OCI-LY7 (cell line): ENCODE measurements around the gene SDK2. TPM values are rescaled to one million over a fixed set of nuclear protein-coding genes. Genes with fewer than 3 reads are reported as not detected.

Experiments used
- BruUV-seq: library from RNA; stranded (reverse); fragments of 400-500 nt; replicated peaks from 2 replicates; lab custom pipeline; 2021; lab: Mats Ljungman, UMichigan
- CTCF ChIA-PET: fragments of 300-600 bp; sonication (Branson Sonifier 250); formaldehyde crosslinking; loops from one replicate; lab custom pipeline; 2022; ENCODE audit warnings: antibody characterized with exemption; ENCODE audit not compliant: unreplicated experiment; lab: Charles Lee
- POLR2A ChIA-PET: fragments of 300-600 bp; sonication (Branson Sonifier 250); formaldehyde crosslinking; loops from one replicate; lab custom pipeline; 2022; ENCODE audit warnings: antibody characterized with exemption; lab: Charles Lee
- DNase-seq: peaks from one replicate; pipeline ENCODE4 v3.0.0-alpha.2; 2015; ENCODE audit warnings: low spot score
- H2AFZ ChIP-seq: fragments of 200-600 bp; sonication (generic), shearing (Covaris generic); 2 replicates; pipeline ENCODE4 v1.6.1; 2014; ENCODE audit warnings: mild to moderate bottlenecking, antibody characterized with exemption, low read length, moderate library complexity
- H3K27ac ChIP-seq: fragments of 200-600 bp; sonication (generic); 2 replicates; pipeline ENCODE4 v1.5.1; 2014; ENCODE audit warnings: mixed run types, low read depth, mild to moderate bottlenecking, moderate library complexity, low read length, inconsistent platforms; ENCODE audit not compliant: poor library complexity, severe bottlenecking
- H3K36me3 ChIP-seq: fragments of 200-600 bp; sonication (generic); 2 replicates; pipeline ENCODE4 v1.6.1; 2014; ENCODE audit warnings: mild to moderate bottlenecking, antibody characterized with exemption, low read length, moderate library complexity, mixed read lengths; ENCODE audit not compliant: insufficient read depth
- H3K4me1 ChIP-seq: fragments of 200-600 bp; sonication (generic); 2 replicates; pipeline ENCODE4 v1.5.1; 2014; ENCODE audit warnings: mild to moderate bottlenecking, low read length; ENCODE audit not compliant: insufficient read depth, poor library complexity, severe bottlenecking
- H3K4me2 ChIP-seq: fragments of 200-600 bp; sonication (generic); 2 replicates; pipeline ENCODE4 v1.6.1; 2014; ENCODE audit warnings: mild to moderate bottlenecking, low read length
- H3K4me3 ChIP-seq: fragments of 200-600 bp; sonication (generic); 2 replicates; pipeline ENCODE4 v1.5.1; 2014; ENCODE audit warnings: mild to moderate bottlenecking, low read depth, low read length; ENCODE audit not compliant: poor library complexity, severe bottlenecking
- H3K79me2 ChIP-seq: fragments of 200-600 bp; sonication (generic); 2 replicates; pipeline ENCODE4 v1.6.1; 2016; ENCODE audit warnings: low read depth, mild to moderate bottlenecking, low read length, moderate library complexity, mixed read lengths; ENCODE audit not compliant: insufficient read depth
- H3K9me2 ChIP-seq: fragments of 200-600 bp; sonication (generic); 2 replicates; pipeline ENCODE4 v1.6.1; 2016; ENCODE audit warnings: mild to moderate bottlenecking, low read length, mixed read lengths; ENCODE audit not compliant: insufficient read depth
- H3K9me3 ChIP-seq: fragments of 200-600 bp; sonication (generic); 2 replicates; pipeline ENCODE4 v1.6.1; 2014; ENCODE audit warnings: mild to moderate bottlenecking, mixed run types, low read length, mixed read lengths
- H4K20me1 ChIP-seq: fragments of 200-600 bp; sonication (generic); 2 replicates; pipeline ENCODE4 v1.6.1; 2014; ENCODE audit warnings: mild to moderate bottlenecking, antibody characterized with exemption, low read length, moderate library complexity, mixed read lengths; ENCODE audit not compliant: insufficient read depth
- EZH2phosphoT487 ChIP-seq: fragments of 200-600 bp; sonication (generic); IDR thresholded peaks from 2 replicates; pipeline ENCODE4 v1.6.1; 2018; ENCODE audit warnings: low read depth, borderline replicate concordance, mild to moderate bottlenecking, mixed run types, antibody characterized with exemption, low read length, moderate library complexity, mixed read lengths
- intact Hi-C: fragments of 100-400 bp; cut with micrococcal nuclease; formaldehyde crosslinking; loops from one replicate; pipeline ENCODE4 v1.10.0; 2022; ENCODE audit not compliant: unreplicated experiment
- total RNA-seq, 2 experiments: library from RNA; depleted of rRNA in 1 of 2; stranded (reverse); fragments of >200 nt in 1 of 2; shearing (Covaris generic) in 1 of 2; gene quantifications; 2 replicates each; pipeline ENCODE4 v1.2.3, GENCODE V29; 2014 to 2022
- TF ChIP-seq, protein P1 (sequence below): fragments of 200-600 bp; sonication (generic); conservative IDR thresholded peaks from 2 replicates; pipeline ENCODE4 v1.5.1; 2014; ENCODE audit warnings: mild to moderate bottlenecking, antibody characterized with exemption, low read length, moderate library complexity, mixed read lengths

SDK2 gene
- total RNA-seq, 2 experiments from 2014 or later: 0.32 to 1.8 TPM

DNA sequence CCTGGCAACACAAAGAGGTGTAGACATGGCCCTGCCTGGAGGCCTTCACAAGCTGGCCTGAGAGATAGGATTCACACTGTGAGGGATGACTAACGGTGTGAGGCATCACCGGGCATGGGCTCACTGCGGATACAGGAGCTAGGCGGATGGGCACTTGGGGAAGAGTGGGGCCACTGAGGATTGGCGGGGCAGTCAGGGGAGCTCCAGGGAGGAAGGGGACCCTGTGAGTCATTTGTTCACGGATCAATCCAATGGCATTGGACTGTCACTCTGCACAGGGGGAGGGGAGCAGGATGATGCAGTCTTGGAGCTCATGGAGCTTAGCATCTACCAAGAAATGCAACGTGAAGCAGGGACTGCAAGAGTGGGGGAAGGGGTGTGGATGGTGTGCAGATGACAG lies 117.3 kb downstream of the SDK2 start:
- CTCF ChIA-PET: no interaction called here
- no TSS peak for BruUV-seq
- TF ChIP-seq, protein P1, sequence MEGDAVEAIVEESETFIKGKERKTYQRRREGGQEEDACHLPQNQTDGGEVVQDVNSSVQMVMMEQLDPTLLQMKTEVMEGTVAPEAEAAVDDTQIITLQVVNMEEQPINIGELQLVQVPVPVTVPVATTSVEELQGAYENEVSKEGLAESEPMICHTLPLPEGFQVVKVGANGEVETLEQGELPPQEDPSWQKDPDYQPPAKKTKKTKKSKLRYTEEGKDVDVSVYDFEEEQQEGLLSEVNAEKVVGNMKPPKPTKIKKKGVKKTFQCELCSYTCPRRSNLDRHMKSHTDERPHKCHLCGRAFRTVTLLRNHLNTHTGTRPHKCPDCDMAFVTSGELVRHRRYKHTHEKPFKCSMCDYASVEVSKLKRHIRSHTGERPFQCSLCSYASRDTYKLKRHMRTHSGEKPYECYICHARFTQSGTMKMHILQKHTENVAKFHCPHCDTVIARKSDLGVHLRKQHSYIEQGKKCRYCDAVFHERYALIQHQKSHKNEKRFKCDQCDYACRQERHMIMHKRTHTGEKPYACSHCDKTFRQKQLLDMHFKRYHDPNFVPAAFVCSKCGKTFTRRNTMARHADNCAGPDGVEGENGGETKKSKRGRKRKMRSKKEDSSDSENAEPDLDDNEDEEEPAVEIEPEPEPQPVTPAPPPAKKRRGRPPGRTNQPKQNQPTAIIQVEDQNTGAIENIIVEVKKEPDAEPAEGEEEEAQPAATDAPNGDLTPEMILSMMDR: no peak
- TF ChIP-seq EZH2phosphoT487: no peak
- H2AFZ ChIP-seq: no peak overlapping the region
- H3K9me2 ChIP-seq: no peaks in the 10 kb centered on the region
- no peak overlapping the region for H3K27ac ChIP-seq
- POLR2A ChIA-PET: no interaction called here
- no peak overlapping the region for H3K4me2 ChIP-seq
- no peaks in the 10 kb centered on the region for H3K9me3 ChIP-seq
- no peaks in the 10 kb centered on the region for H3K4me1 ChIP-seq
- no peak for DNase-seq
- no peak overlapping the region for H3K4me3 ChIP-seq
- no peaks in the 10 kb centered on the region for H4K20me1 ChIP-seq
- H3K79me2 ChIP-seq: no peaks in the 10 kb centered on the region
- intact Hi-C loops: no loop called here
- no peaks in the 10 kb centered on the region for H3K36me3 ChIP-seq

DNA sequence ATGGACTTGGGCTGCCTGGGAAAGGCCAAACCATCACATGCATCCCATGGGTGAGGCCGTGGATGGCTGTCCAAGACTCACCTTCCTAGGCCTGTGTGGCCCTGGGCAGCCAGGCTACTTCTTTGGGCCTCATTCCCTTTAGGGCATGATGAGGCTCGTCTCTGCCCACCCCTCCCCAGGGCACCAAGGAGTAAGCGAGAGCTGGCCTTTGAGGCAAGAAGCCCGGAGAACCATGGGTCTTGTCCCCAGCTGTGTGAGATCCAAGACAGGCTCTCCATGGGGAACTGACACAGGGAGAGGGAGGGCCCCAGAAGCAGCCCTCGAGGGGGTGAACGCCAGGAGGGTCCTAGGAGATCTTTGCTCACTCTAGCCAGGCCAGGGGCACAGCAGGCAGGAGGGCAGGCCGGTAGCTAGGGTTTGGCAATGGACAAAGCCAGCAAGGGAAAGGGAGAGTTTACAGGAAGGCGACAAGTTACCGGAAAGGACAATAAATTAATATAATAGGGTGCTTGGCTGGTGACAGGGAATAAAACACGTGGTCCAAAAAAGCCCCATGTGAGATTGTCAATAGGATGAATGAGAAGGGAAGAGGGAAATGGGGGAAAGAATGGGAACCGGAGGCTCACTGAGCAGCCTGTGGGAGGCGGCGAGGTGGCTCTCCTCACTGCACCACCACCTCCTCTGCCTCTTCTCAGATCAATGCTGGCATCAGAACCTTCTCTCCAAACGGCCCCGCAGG lies 119.1 kb downstream of the SDK2 start:
- no peaks in the 10 kb centered on the region for H4K20me1 ChIP-seq
- H2AFZ ChIP-seq: no peak overlapping the region
- BruUV-seq: no TSS peak
- H3K9me3 ChIP-seq: no peaks in the 10 kb centered on the region
- no peaks in the 10 kb centered on the region for H3K79me2 ChIP-seq
- no peak for DNase-seq
- no peak overlapping the region for H3K4me2 ChIP-seq
- TF ChIP-seq EZH2phosphoT487: no peak
- TF ChIP-seq, protein P1: no peak
- ChIA-PET CTCF (no interaction called here), POLR2A (no interaction called here)
- intact Hi-C loops: no loop called here
- no peak overlapping the region for H3K4me3 ChIP-seq
- no peaks in the 10 kb centered on the region for H3K9me2 ChIP-seq
- H3K36me3 ChIP-seq: no peaks in the 10 kb centered on the region
- peaks cover 9% of the 10 kb centered on the region for H3K4me1 ChIP-seq
- H3K27ac ChIP-seq: no peak overlapping the region

DNA sequence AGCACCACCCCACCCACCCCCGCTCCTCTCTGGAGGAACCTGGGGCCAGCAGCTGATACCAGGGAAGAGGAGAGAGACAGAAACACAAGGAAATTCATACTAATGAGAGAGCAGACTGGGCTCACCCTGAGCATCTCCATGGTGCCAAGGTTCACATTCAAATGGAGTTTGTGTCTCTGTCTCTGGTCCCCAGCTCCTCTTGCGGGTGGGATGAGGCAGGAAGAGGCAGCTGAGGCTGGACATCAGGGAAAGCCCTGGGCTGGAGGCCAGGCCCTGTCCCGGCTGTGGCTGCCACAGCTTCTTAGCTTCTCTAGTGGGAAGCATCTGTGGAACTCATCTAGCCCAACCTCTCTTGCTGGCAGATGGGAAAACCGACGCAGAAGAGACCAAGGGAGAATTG lies 121.5 kb downstream of the SDK2 start:
- Histone ChIP-seq H3K27ac (no peak overlapping the region), H3K4me1 (peaks cover 9% of the 10 kb centered on the region), H3K9me3 (no peaks in the 10 kb centered on the region), H3K4me2 (no peak overlapping the region), H2AFZ (no peak overlapping the region), H3K79me2 (no peaks in the 10 kb centered on the region), H3K9me2 (no peaks in the 10 kb centered on the region), H4K20me1 (no peaks in the 10 kb centered on the region), H3K4me3 (no peak overlapping the region), H3K36me3 (no peaks in the 10 kb centered on the region)
- BruUV-seq: no TSS peak
- ChIA-PET POLR2A (interaction anchor here (0.6 kb wide), 2 partner anchors 21 to 35 kb away, joined by 3 to 5 read pairs; no protein-coding TSS in a partner anchor), CTCF (interaction anchor here (0.6 kb wide), 1 partner anchor 35 kb away, joined by 3 read pairs; no protein-coding TSS in a partner anchor)
- TF ChIP-seq, protein P1: no peak
- no peak for TF ChIP-seq EZH2phosphoT487
- no peak for DNase-seq
- intact Hi-C loops: no loop called here
